Neural progenitor cell (in vitro differentiated cells): ENCODE data around the gene SMC4. TPM values are rescaled to one million over a fixed set of nuclear protein-coding genes. Genes with fewer than 3 reads are reported as not detected.

Experiments
- DNase-seq: peaks from one replicate; pipeline ENCODE4 v3.0.0-alpha.2; 2016; ENCODE audit warnings: low spot score
- H2AFZ ChIP-seq: fragments of 200-600 bp; sonication (generic); replicated peaks from 2 replicates; pipeline ENCODE4 v1.6.1; 2016; ENCODE audit warnings: antibody characterized with exemption
- H3F3A ChIP-seq: fragments of 200-600 bp; sonication (generic); 2 replicates; pipeline ENCODE4 v1.6.1; 2016; ENCODE audit warnings: antibody characterized with exemption, low read depth
- H3K27ac ChIP-seq: fragments of 200-600 bp; sonication (generic); 2 replicates; pipeline ENCODE4 v1.5.1; 2016; ENCODE audit warnings: mild to moderate bottlenecking
- H3K27me3 ChIP-seq: fragments of 200-600 bp; sonication (generic); 2 replicates; pipeline ENCODE4 v1.6.1; 2016; ENCODE audit warnings: mild to moderate bottlenecking, moderate library complexity
- H3K36me3 ChIP-seq: fragments of 200-600 bp; sonication (generic); 2 replicates; pipeline ENCODE4 v1.5.1; 2016
- H3K4me1 ChIP-seq: fragments of 200-600 bp; sonication (generic); 2 replicates; pipeline ENCODE4 v1.6.1; 2016; ENCODE audit warnings: mixed run types
- H3K4me2 ChIP-seq: fragments of 200-600 bp; sonication (generic); 2 replicates; pipeline ENCODE4 v1.6.1; 2016
- H3K4me3 ChIP-seq: fragments of 200-600 bp; sonication (generic); 2 replicates; pipeline ENCODE4 v1.5.1; 2016
- H3K79me2 ChIP-seq: fragments of 200-600 bp; sonication (generic); 2 replicates; pipeline ENCODE4 v1.6.1; 2016; ENCODE audit warnings: low read depth
- H3K9ac ChIP-seq: fragments of 200-600 bp; sonication (generic); 2 replicates; pipeline ENCODE4 v1.6.1; 2016
- H3K9me3 ChIP-seq: fragments of 200-600 bp; sonication (generic); 2 replicates; pipeline ENCODE4 v1.5.1; 2016; ENCODE audit warnings: low read depth
- H4K20me1 ChIP-seq: fragments of 200-600 bp; sonication (generic); 2 replicates; pipeline ENCODE4 v1.6.1; 2016; ENCODE audit warnings: low read depth
- H3K27ac Mint-ChIP-seq: 3 replicates; pipeline ENCODE4 v1.8.0; 2021; ENCODE audit warnings: mixed read lengths
- H3K27me3 Mint-ChIP-seq: 2 replicates; pipeline ENCODE4 v1.8.0; 2022; ENCODE audit warnings: low read depth, mild to moderate bottlenecking, inconsistent platforms, moderate library complexity, mixed read lengths; ENCODE audit not compliant: insufficient read depth
- H3K36me3 Mint-ChIP-seq: 3 replicates; pipeline ENCODE4 v1.8.0; 2021; ENCODE audit warnings: mixed read lengths
- H3K4me1 Mint-ChIP-seq: 3 replicates; pipeline ENCODE4 v1.8.0; 2021; ENCODE audit warnings: mixed read lengths
- H3K4me3 Mint-ChIP-seq: 3 replicates; pipeline ENCODE4 v1.8.0; 2021; ENCODE audit warnings: mild to moderate bottlenecking, moderate library complexity, mixed read lengths
- H3K9me3 Mint-ChIP-seq: 3 replicates; pipeline ENCODE4 v1.8.0; 2020; ENCODE audit warnings: mixed read lengths
- EZH2 ChIP-seq: fragments of 200-600 bp; sonication (generic); IDR thresholded peaks from 2 replicates; pipeline ENCODE4 v1.6.1; 2017; ENCODE audit warnings: antibody characterized with exemption, mild to moderate bottlenecking, moderate library complexity
- EZH2phosphoT487 ChIP-seq: fragments of 200-600 bp; sonication (generic); IDR thresholded peaks from 2 replicates; pipeline ENCODE4 v1.6.1; 2017; ENCODE audit warnings: antibody characterized with exemption
- total RNA-seq: library from RNA; depleted of rRNA; stranded (reverse); fragments of >200 nt; gene quantifications from 2 replicates; pipeline ENCODE4 v1.2.3, GENCODE V29; 2015; ENCODE audit warnings: low replicate concordance
- TF ChIP-seq, protein P1 (sequence below): fragments of 200-600 bp; sonication (generic); IDR thresholded peaks from 2 replicates; pipeline ENCODE4 v1.5.1; 2017; ENCODE audit warnings: antibody characterized with exemption, mild to moderate bottlenecking

Gene SMC4
- total RNA-seq, 1 donor from 2014 or later = 382 TPM

DNA sequence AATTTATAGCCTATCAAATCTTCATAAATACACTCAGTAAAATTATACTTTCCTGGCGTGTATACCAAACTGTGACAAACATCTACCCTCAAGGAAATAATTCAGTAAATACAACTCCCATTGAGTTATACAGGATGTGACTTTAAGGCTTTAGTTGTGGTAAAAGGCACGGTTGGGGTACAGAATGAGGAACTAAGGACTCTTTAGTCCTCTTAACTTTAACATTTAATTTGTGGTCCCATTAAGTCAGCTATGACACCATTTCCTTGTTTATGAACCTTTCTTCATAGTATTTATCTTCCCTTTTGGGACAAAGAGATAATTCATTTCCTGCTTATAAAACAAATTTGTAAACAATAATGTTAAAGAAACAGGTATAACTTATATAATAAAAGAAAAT is 30.6 kb upstream of the SMC4 start:
- Histone ChIP-seq H3K9me3 (no peaks in the 10 kb centered on the region), H3K27me3 (no peaks in the 10 kb centered on the region), H4K20me1 (no peaks in the 10 kb centered on the region), H3F3A (no peaks in the 10 kb centered on the region), H3K79me2 (no peaks in the 10 kb centered on the region), H2AFZ (no peak overlapping the region), H3K4me1 (no peaks in the 10 kb centered on the region), H3K27ac (no peak overlapping the region), H3K36me3 (no peaks in the 10 kb centered on the region), H3K4me2 (no peak overlapping the region), H3K9ac (no peak overlapping the region), H3K4me3 (no peak overlapping the region)
- Mint-ChIP-seq H3K27ac (no peak overlapping the region), H3K36me3 (peaks cover 13% of the 10 kb centered on the region), H3K4me3 (no peak overlapping the region), H3K4me1 (no peaks in the 10 kb centered on the region), H3K27me3 (no peaks in the 10 kb centered on the region), H3K9me3 (no peaks in the 10 kb centered on the region)
- TF ChIP-seq, protein P1, sequence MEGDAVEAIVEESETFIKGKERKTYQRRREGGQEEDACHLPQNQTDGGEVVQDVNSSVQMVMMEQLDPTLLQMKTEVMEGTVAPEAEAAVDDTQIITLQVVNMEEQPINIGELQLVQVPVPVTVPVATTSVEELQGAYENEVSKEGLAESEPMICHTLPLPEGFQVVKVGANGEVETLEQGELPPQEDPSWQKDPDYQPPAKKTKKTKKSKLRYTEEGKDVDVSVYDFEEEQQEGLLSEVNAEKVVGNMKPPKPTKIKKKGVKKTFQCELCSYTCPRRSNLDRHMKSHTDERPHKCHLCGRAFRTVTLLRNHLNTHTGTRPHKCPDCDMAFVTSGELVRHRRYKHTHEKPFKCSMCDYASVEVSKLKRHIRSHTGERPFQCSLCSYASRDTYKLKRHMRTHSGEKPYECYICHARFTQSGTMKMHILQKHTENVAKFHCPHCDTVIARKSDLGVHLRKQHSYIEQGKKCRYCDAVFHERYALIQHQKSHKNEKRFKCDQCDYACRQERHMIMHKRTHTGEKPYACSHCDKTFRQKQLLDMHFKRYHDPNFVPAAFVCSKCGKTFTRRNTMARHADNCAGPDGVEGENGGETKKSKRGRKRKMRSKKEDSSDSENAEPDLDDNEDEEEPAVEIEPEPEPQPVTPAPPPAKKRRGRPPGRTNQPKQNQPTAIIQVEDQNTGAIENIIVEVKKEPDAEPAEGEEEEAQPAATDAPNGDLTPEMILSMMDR = no peak
- no peak for TF ChIP-seq EZH2phosphoT487
- no peak for TF ChIP-seq EZH2
- DNase-seq = no peak

DNA sequence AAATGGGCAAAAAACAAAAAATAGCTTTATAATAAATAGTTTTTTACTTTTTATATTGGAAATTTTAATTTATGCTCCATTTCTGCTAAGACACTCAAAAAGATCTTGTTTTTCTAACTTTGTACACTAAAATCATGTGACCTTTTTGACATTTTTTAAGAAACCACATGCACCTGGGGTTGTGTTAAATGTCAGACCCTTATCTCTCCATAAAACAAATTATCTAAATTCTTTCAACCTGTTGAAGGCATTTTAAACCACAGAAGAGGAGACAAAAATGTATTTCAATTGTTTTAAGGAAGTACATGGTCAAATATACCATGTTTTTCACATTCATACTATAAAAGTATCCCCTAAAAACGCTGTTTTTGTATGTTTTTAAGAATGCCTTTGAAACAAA is 29.7 kb upstream of the SMC4 start:
- no peak overlapping the region for H3K9ac ChIP-seq
- no peaks in the 10 kb centered on the region for H3K9me3 ChIP-seq
- H3K27ac ChIP-seq = no peak overlapping the region
- no peak overlapping the region for H3K4me2 ChIP-seq
- H3K79me2 ChIP-seq = no peaks in the 10 kb centered on the region
- TF ChIP-seq, protein P1 = no peak
- TF ChIP-seq EZH2phosphoT487 (no peak), EZH2 (no peak)
- H3K36me3 ChIP-seq = peaks cover 4% of the 10 kb centered on the region
- no peak overlapping the region for H3K4me3 ChIP-seq
- Mint-ChIP-seq H3K9me3 (peaks cover 2% of the 10 kb centered on the region), H3K36me3 (peaks cover 18% of the 10 kb centered on the region), H3K4me3 (no peak overlapping the region), H3K27me3 (no peaks in the 10 kb centered on the region), H3K4me1 (no peaks in the 10 kb centered on the region), H3K27ac (no peak overlapping the region)
- no peak for DNase-seq
- no peaks in the 10 kb centered on the region for H4K20me1 ChIP-seq
- no peaks in the 10 kb centered on the region for H3K4me1 ChIP-seq
- H3F3A ChIP-seq = no peaks in the 10 kb centered on the region
- no peak overlapping the region for H2AFZ ChIP-seq
- H3K27me3 ChIP-seq = no peaks in the 10 kb centered on the region

DNA sequence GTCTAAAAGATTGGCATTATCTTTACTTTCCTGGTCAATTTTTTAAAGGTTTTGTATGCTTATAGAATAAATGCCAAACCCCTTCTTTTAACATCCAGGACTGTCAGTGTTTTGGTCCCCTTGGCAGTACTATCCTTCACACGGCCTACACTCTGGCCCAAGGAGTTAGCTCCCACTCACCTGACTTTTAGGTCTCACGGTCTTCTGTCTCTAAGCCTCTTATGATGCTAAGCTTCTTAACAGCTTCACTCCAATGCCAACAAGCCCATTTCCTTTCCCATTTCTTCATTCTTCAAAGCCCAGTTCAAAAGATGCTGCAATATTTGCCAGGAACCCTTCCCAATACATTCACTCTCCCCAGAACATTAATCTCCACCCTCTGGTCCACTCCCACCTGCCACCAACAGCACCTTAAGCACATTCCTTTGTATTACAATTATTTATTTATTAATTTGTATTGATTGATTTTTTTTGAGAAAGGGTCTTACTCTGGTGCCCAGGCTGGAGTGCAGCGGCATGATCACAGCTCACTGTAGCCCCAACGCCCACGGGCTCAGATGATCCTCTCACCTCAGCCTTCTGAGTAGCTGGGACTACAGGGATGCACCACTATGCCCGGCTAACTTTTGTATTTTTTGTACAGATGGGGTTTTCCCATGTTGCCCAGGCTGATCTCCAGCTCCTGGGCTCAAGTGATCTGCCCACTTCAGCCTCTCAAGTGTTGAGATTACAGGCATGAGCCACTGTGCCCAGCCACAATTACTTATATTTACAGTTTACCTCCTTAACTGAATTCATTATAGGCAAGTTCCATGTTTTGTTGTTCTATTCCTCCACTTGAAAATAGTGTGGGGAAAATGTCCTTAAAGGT is 28.2 kb upstream of the SMC4 start:
- no peaks in the 10 kb centered on the region for H3K27me3 ChIP-seq
- peaks cover 19% of the 10 kb centered on the region for H3K36me3 Mint-ChIP-seq
- TF ChIP-seq, protein P1 = no peak
- TF ChIP-seq EZH2 = no peak
- TF ChIP-seq EZH2phosphoT487 = no peak
- H4K20me1 ChIP-seq = no peaks in the 10 kb centered on the region
- peaks cover 2% of the 10 kb centered on the region for H3K9me3 Mint-ChIP-seq
- no peaks in the 10 kb centered on the region for H3F3A ChIP-seq
- H3K4me1 ChIP-seq = no peaks in the 10 kb centered on the region
- no peak overlapping the region for H2AFZ ChIP-seq
- no peak overlapping the region for H3K27ac Mint-ChIP-seq
- H3K9me3 ChIP-seq = no peaks in the 10 kb centered on the region
- no peak overlapping the region for H3K27ac ChIP-seq
- no peak overlapping the region for H3K4me3 ChIP-seq
- H3K79me2 ChIP-seq = no peaks in the 10 kb centered on the region
- H3K4me3 Mint-ChIP-seq = no peak overlapping the region
- DNase-seq = no peak
- H3K36me3 ChIP-seq = peaks cover 12% of the 10 kb centered on the region
- no peaks in the 10 kb centered on the region for H3K4me1 Mint-ChIP-seq
- H3K9ac ChIP-seq = no peak overlapping the region
- H3K27me3 Mint-ChIP-seq = no peaks in the 10 kb centered on the region
- H3K4me2 ChIP-seq = no peak overlapping the region
